Astrocyte (in vitro differentiated cells and primary cell): ENCODE results near the gene PPP2R3C. TPM values are rescaled to one million over a fixed set of nuclear protein-coding genes. Genes with fewer than 3 reads are reported as not detected.

Experiments used
- DNase-seq: peaks from one replicate; pipeline ENCODE4 v3.0.0-alpha.2; 2010; ENCODE audit warnings: low read depth
- FAIRE-seq: peaks from 2 replicates; lab custom pipeline; 2011; peaks lifted over from hg19 to GRCh38; lab: Jason Lieb, UNC
- H2AFZ ChIP-seq: 2 replicates; pipeline ENCODE4 v1.6.0; 2012; ENCODE audit warnings: low read depth, low read length, inconsistent platforms
- H3K27ac ChIP-seq: 2 replicates; pipeline ENCODE4 v1.5.1; 2011; ENCODE audit warnings: low read depth, low read length, inconsistent platforms
- H3K27me3 ChIP-seq: 2 replicates; pipeline ENCODE4 v1.6.0; 2011; ENCODE audit warnings: low read length, inconsistent platforms; ENCODE audit not compliant: insufficient read depth
- H3K36me3 ChIP-seq: 2 replicates; pipeline ENCODE4 v1.5.1; 2011; ENCODE audit warnings: low read length, inconsistent platforms; ENCODE audit not compliant: insufficient read depth
- H3K4me1 ChIP-seq: 2 replicates; pipeline ENCODE4 v1.5.1; 2011; ENCODE audit warnings: low read length, inconsistent platforms; ENCODE audit not compliant: insufficient read depth
- H3K4me2 ChIP-seq: 2 replicates; pipeline ENCODE4 v1.6.0; 2012; ENCODE audit warnings: low read length, inconsistent platforms
- H3K4me3 ChIP-seq: 2 replicates; pipeline ENCODE4 v1.5.1; 2011; ENCODE audit warnings: low read depth, mild to moderate bottlenecking, low read length, inconsistent platforms; ENCODE audit not compliant: insufficient read depth
- H3K79me2 ChIP-seq: 2 replicates; pipeline ENCODE4 v1.6.0; 2012; ENCODE audit warnings: mild to moderate bottlenecking, low read length, inconsistent platforms; ENCODE audit not compliant: insufficient read depth
- H3K9ac ChIP-seq: 2 replicates; pipeline ENCODE4 v1.6.0; 2012; ENCODE audit warnings: mild to moderate bottlenecking, low read length, inconsistent platforms
- H3K9me3 ChIP-seq: 2 replicates; pipeline ENCODE4 v1.5.1; 2012; ENCODE audit warnings: low read depth, mild to moderate bottlenecking, low read length, inconsistent platforms; ENCODE audit not compliant: insufficient read depth
- H4K20me1 ChIP-seq: 2 replicates; pipeline ENCODE4 v1.6.0; 2012; ENCODE audit warnings: low read length, inconsistent platforms; ENCODE audit not compliant: insufficient read depth
- H3K27ac Mint-ChIP-seq: one replicate; pipeline ENCODE4 v1.8.0; 2021; ENCODE audit warnings: mild to moderate bottlenecking, mixed read lengths; ENCODE audit not compliant: unreplicated experiment
- H3K27me3 Mint-ChIP-seq: one replicate; pipeline ENCODE4 v1.8.0; 2021; ENCODE audit warnings: low read depth, mixed read lengths; ENCODE audit not compliant: unreplicated experiment
- H3K36me3 Mint-ChIP-seq: one replicate; pipeline ENCODE4 v1.8.0; 2021; ENCODE audit warnings: low read depth, mixed read lengths; ENCODE audit not compliant: unreplicated experiment
- H3K4me1 Mint-ChIP-seq: one replicate; pipeline ENCODE4 v1.8.0; 2021; ENCODE audit warnings: low read depth, mixed read lengths; ENCODE audit not compliant: unreplicated experiment
- H3K4me3 Mint-ChIP-seq: one replicate; pipeline ENCODE4 v1.8.0; 2021; ENCODE audit warnings: mild to moderate bottlenecking, moderate library complexity, mixed read lengths; ENCODE audit not compliant: unreplicated experiment
- H3K9me3 Mint-ChIP-seq: one replicate; pipeline ENCODE4 v1.8.0; 2021; ENCODE audit warnings: mild to moderate bottlenecking, mixed read lengths; ENCODE audit not compliant: unreplicated experiment
- EZH2 ChIP-seq: IDR thresholded peaks from 2 replicates; pipeline ENCODE4 v1.6.1; 2012; ENCODE audit warnings: mild to moderate bottlenecking, low read length, inconsistent platforms; ENCODE audit not compliant: insufficient read depth
- total RNA-seq: library from RNA; stranded (reverse); gene quantifications from 2 replicates; pipeline ENCODE4 v1.2.1, GENCODE V29; 2021
- TF ChIP-seq, protein P1 (sequence below): IDR thresholded peaks from 2 replicates; pipeline ENCODE4 v1.5.1; 2011; ENCODE audit warnings: low read depth, mild to moderate bottlenecking, inconsistent platforms, low read length, moderate library complexity; ENCODE audit not compliant: insufficient read depth

Gene PPP2R3C
- total RNA-seq, 1 donor from 2014 or later: 28.3 TPM

GRCh38 chr14:35133542-35134328, 11.9 kb upstream of the PPP2R3C start:
- no peaks in the 10 kb centered on the region for H3K9me3 ChIP-seq
- H2AFZ ChIP-seq: no peak overlapping the region
- no peaks in the 10 kb centered on the region for H3K4me1 ChIP-seq
- no peak overlapping the region for H3K9ac ChIP-seq
- no peak overlapping the region for H3K4me2 ChIP-seq
- H3K79me2 ChIP-seq: peaks cover 24% of the 10 kb centered on the region
- no peak overlapping the region for H3K4me3 ChIP-seq
- Mint-ChIP-seq H3K9me3 (peaks cover 7% of the 10 kb centered on the region), H3K36me3 (peaks cover 31% of the 10 kb centered on the region), H3K27me3 (no peaks in the 10 kb centered on the region), H3K27ac (no peak overlapping the region), H3K4me3 (no peak overlapping the region), H3K4me1 (peaks cover 9% of the 10 kb centered on the region)
- peaks cover 2% of the 10 kb centered on the region for H3K36me3 ChIP-seq
- peaks cover 25% of the 10 kb centered on the region for H4K20me1 ChIP-seq
- FAIRE-seq: no peak
- DNase-seq: no peak
- no peaks in the 10 kb centered on the region for H3K27me3 ChIP-seq
- no peak for TF ChIP-seq EZH2
- TF ChIP-seq, protein P1, sequence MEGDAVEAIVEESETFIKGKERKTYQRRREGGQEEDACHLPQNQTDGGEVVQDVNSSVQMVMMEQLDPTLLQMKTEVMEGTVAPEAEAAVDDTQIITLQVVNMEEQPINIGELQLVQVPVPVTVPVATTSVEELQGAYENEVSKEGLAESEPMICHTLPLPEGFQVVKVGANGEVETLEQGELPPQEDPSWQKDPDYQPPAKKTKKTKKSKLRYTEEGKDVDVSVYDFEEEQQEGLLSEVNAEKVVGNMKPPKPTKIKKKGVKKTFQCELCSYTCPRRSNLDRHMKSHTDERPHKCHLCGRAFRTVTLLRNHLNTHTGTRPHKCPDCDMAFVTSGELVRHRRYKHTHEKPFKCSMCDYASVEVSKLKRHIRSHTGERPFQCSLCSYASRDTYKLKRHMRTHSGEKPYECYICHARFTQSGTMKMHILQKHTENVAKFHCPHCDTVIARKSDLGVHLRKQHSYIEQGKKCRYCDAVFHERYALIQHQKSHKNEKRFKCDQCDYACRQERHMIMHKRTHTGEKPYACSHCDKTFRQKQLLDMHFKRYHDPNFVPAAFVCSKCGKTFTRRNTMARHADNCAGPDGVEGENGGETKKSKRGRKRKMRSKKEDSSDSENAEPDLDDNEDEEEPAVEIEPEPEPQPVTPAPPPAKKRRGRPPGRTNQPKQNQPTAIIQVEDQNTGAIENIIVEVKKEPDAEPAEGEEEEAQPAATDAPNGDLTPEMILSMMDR: no peak
- no peak overlapping the region for H3K27ac ChIP-seq

DNA sequence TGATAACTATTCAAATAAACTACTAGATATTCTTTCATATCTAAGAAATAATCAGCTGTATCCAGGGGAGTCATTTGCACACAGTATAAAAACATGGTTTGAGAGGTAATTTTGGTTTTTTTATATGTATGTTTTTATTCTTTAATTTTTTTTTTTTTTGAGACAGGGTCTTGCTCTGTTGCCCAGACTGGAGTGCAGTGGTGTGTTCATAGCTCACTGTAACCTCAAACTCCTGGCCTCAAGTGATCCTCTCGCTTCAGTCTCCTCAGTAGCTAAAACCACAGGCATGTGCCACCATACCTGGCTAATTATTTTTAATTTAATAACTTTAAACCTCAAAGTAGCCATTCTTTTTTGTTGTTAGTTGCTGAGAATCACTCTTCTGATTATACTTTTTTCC, 2.3 kb upstream of the PPP2R3C start:
- no peak overlapping the region for H3K9ac ChIP-seq
- Mint-ChIP-seq H3K27me3 (no peaks in the 10 kb centered on the region), H3K4me3 (peak overlapping the region; percentile 91), H3K4me1 (peaks cover 16% of the 10 kb centered on the region), H3K36me3 (peaks cover 4% of the 10 kb centered on the region), H3K9me3 (no peaks in the 10 kb centered on the region), H3K27ac (no peak overlapping the region)
- DNase-seq: no peak
- H2AFZ ChIP-seq: no peak overlapping the region
- no peaks in the 10 kb centered on the region for H4K20me1 ChIP-seq
- no peaks in the 10 kb centered on the region for H3K9me3 ChIP-seq
- H3K27ac ChIP-seq: no peak overlapping the region
- TF ChIP-seq EZH2: no peak
- TF ChIP-seq, protein P1: no peak
- H3K4me3 ChIP-seq: no peak overlapping the region
- H3K36me3 ChIP-seq: no peaks in the 10 kb centered on the region
- peaks cover 9% of the 10 kb centered on the region for H3K4me1 ChIP-seq
- peak overlapping the region; percentile 94 for H3K4me2 ChIP-seq
- FAIRE-seq: no peak
- H3K79me2 ChIP-seq: peaks cover 52% of the 10 kb centered on the region
- H3K27me3 ChIP-seq: no peaks in the 10 kb centered on the region

DNA sequence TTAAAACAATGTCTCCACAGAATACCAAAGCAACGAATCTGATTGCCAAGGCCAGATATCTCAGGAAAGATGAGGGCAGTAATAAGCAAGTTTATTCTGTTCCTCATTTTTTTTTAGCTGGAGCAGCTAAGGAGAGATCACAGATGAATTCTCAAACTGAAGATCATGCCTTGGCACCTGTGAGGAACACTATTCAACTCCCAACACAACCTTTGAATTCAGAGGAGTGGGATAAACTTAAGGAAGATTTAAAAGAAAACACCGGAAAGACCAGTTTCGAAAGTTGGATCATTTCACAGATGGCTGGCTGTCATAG, 1.6 kb upstream of the PPP2R3C start:
- no peak for TF ChIP-seq EZH2
- TF ChIP-seq, protein P1: no peak
- H3K4me3 ChIP-seq: peak overlapping the region; percentile 85
- peak overlapping the region; percentile 97 for H2AFZ ChIP-seq
- Mint-ChIP-seq H3K27ac (peak overlapping the region; percentile 99), H3K4me3 (peak overlapping the region; percentile 91), H3K27me3 (no peaks in the 10 kb centered on the region), H3K9me3 (no peaks in the 10 kb centered on the region), H3K4me1 (peaks cover 16% of the 10 kb centered on the region), H3K36me3 (peaks cover 4% of the 10 kb centered on the region)
- H3K36me3 ChIP-seq: no peaks in the 10 kb centered on the region
- H3K4me2 ChIP-seq: peak overlapping the region; percentile 94
- H3K4me1 ChIP-seq: peaks cover 9% of the 10 kb centered on the region
- H3K9me3 ChIP-seq: no peaks in the 10 kb centered on the region
- H3K27ac ChIP-seq: peak overlapping the region; percentile 98
- H3K9ac ChIP-seq: peak overlapping the region; percentile 92
- H3K79me2 ChIP-seq: peaks cover 47% of the 10 kb centered on the region
- H4K20me1 ChIP-seq: no peaks in the 10 kb centered on the region
- no peaks in the 10 kb centered on the region for H3K27me3 ChIP-seq
- no peak for DNase-seq
- no peak for FAIRE-seq
